ENCODE measurements around the gene TTC22.

TTC22 gene

GRCh38 chr1:54811066-54811465 lies 9.9 kb upstream of the TTC22 start:
- Histone ChIP-seq H3K4me3 (ENCODE audit: low read length in 2 of 2) (no peak overlapping the region), H3K9ac (ENCODE audit: low read depth, low read length, poor library complexity) (no peak overlapping the region), H3K9me3 (replicated peaks in 1 of 2; ENCODE audit: control insufficient read depth in 2 of 2, insufficient read depth in 1 of 2, low read depth in 1 of 2, low read length in 2 of 2) (no peaks in the 10 kb centered on the region), H4K91ac (ENCODE audit: low read depth, low read length, poor library complexity) (peak overlapping the region; percentile 88), H2BK15ac (ENCODE audit: low read length) (peak overlapping the region; percentile 66), H4K8ac (ENCODE audit: low read depth, low read length) (no peak overlapping the region), H3K4me2 (ENCODE audit: insufficient read depth, low read length, poor library complexity, severe bottlenecking) (no peak overlapping the region), H3K27ac (replicated peaks; ENCODE audit: low read length) (no peak overlapping the region), H3K14ac (ENCODE audit: low read length) (no peak overlapping the region), H3K18ac (ENCODE audit: low read length) (no peak overlapping the region), H3K36me3 (replicated peaks in 1 of 2; ENCODE audit: control insufficient read depth in 2 of 2, insufficient read depth in 2 of 2, low read length in 2 of 2) (no peaks in the 10 kb centered on the region), H3K79me1 (ENCODE audit: low read depth, low read length) (no peaks in the 10 kb centered on the region), H2BK12ac (ENCODE audit: low read length) (no peak overlapping the region), H3K4me1 (ENCODE audit: control insufficient read depth in 2 of 2, insufficient read depth in 1 of 2, low read depth in 1 of 2, low read length in 2 of 2) (peaks cover 8 to 10% of the 10 kb centered on the region in 2 donors), H2BK5ac (ENCODE audit: low read length) (no peak overlapping the region), H3K27me3 (ENCODE audit: control insufficient read depth in 3 of 3, insufficient read depth in 3 of 3, low read depth in 1 of 3, low read length in 3 of 3) (peaks cover 0 to 47% (median 0%) of the 10 kb centered on the region in 3 experiments), H2AFZ (ENCODE audit: low read length) (no peak overlapping the region), H2AK5ac (ENCODE audit: low read depth, low read length) (peak overlapping the region; percentile 17), H2BK120ac (ENCODE audit: low read depth, low read length) (no peak overlapping the region), H3K23ac (ENCODE audit: low read depth, low read length, poor library complexity) (no peak overlapping the region), H3K4ac (ENCODE audit: low read length) (no peak overlapping the region)
- WGBS, 2 donors (ENCODE audit: extremely low coverage in 2 of 2, insufficient read length in 2 of 2, insufficient replicate concordance in 1 of 2), result no CpG with 5 or more reads among the region's 5 CpGs
- no peak for DNase-seq (ENCODE audit: low spot score)

DNA sequence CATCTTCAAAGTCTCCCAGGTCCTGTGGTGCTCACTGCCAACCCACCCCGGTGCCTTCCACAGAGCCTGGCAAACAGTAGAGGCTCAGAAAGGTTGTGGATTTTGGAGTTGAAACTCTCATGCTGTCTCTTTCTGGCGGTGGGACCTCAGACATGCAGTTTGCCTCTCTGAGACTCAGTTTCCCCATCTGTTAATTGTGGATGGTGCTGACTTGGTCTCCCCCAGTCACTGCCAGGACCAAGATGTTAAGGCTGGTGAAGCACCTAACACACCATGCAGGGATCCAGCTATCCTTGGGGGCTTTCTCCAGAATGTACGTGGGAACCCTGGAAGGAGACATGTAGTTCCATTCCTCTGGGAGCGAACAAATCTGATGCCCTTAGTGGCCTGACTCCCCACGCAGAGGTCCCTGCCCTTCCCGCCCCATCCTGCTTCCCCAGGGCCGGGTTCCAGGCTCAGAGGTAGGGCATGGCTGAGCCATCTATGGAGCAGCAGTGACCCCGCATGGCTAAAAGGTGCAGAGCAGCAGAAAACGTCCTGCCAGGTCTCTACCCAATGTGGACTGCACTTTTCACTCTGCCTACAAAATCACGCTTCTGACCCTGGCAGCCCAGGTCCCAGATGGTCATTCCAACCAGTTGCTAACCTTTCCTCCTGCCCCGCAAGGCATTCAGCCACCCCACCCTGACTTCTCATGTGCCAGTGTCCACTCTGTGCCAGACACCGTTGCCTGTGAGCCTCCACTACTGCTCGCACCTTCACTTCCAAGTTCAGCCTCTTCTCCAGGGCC lies 9.2 kb upstream of the TTC22 start:
- Histone ChIP-seq H3K9me3 (replicated peaks in 1 of 2; ENCODE audit: control insufficient read depth in 2 of 2, insufficient read depth in 1 of 2, low read depth in 1 of 2, low read length in 2 of 2) (no peaks in the 10 kb centered on the region), H2AFZ (ENCODE audit: low read length) (peak overlapping the region; percentile 11), H3K79me1 (ENCODE audit: low read depth, low read length) (no peaks in the 10 kb centered on the region), H3K18ac (ENCODE audit: low read length) (peak overlapping the region; percentile 4), H3K4me3 (ENCODE audit: low read length in 2 of 2) (no peak overlapping the region), H3K9ac (ENCODE audit: low read depth, low read length, poor library complexity) (no peak overlapping the region), H3K36me3 (replicated peaks in 1 of 2; ENCODE audit: control insufficient read depth in 2 of 2, insufficient read depth in 2 of 2, low read length in 2 of 2) (no peaks in the 10 kb centered on the region), H4K91ac (ENCODE audit: low read depth, low read length, poor library complexity) (peak overlapping the region; percentile 88), H2BK15ac (ENCODE audit: low read length) (peak overlapping the region; percentile 66), H3K4ac (ENCODE audit: low read length) (no peak overlapping the region), H3K23ac (ENCODE audit: low read depth, low read length, poor library complexity) (no peak overlapping the region), H2BK12ac (ENCODE audit: low read length) (no peak overlapping the region), H2AK5ac (ENCODE audit: low read depth, low read length) (peak overlapping the region; percentile 17), H2BK120ac (ENCODE audit: low read depth, low read length) (no peak overlapping the region), H3K27ac (replicated peaks; ENCODE audit: low read length) (no peak overlapping the region), H2BK5ac (ENCODE audit: low read length) (no peak overlapping the region), H3K14ac (ENCODE audit: low read length) (no peak overlapping the region), H3K4me2 (ENCODE audit: insufficient read depth, low read length, poor library complexity, severe bottlenecking) (no peak overlapping the region), H4K8ac (ENCODE audit: low read depth, low read length) (no peak overlapping the region), H3K4me1 (ENCODE audit: control insufficient read depth in 2 of 2, insufficient read depth in 1 of 2, low read depth in 1 of 2, low read length in 2 of 2) (peaks cover 8 to 10% of the 10 kb centered on the region in 2 donors), H3K27me3 (ENCODE audit: control insufficient read depth in 3 of 3, insufficient read depth in 3 of 3, low read depth in 1 of 3, low read length in 3 of 3) (peaks cover 0 to 43% (median 0%) of the 10 kb centered on the region in 3 experiments)
- DNase-seq (ENCODE audit: low spot score), result peak; percentile 64
- WGBS, 2 donors (ENCODE audit: extremely low coverage in 2 of 2, insufficient read length in 2 of 2, insufficient replicate concordance in 1 of 2), result no CpG with 5 or more reads among the region's 13 CpGs

DNA sequence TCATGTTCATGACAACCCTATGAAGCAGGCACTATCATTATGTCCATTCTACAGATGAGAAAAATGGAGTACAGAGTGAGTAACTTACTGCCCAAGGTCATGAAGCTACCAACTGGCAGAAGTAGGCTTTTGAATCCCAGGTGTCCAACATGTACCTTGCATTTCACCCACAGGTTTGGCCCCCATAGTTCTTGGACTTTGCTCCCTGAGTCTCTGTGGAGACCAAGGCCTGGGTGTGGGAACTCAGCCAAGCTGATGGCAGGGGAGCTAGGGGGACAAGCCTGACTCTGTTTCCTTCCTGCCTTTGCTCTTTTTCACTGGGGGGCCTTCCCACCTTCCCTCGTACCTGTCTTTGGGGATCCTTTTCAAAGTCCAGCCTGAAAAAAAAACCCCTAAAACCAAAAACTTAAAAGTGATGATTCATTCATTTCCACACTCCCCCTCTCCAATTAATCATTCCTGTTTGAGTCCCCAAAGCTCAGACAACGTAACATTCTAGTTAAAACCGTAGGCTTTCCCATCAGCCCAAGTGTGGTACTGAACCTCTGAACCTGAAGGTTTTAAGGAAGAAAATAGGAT lies 8.5 kb upstream of the TTC22 start:
- no peak overlapping the region for H3K18ac ChIP-seq (ENCODE audit: low read length)
- H2AK5ac ChIP-seq (ENCODE audit: low read depth, low read length), result no peak overlapping the region
- H3K23ac ChIP-seq (ENCODE audit: low read depth, low read length, poor library complexity), result no peak overlapping the region
- H4K8ac ChIP-seq (ENCODE audit: low read depth, low read length), result no peak overlapping the region
- H4K91ac ChIP-seq (ENCODE audit: low read depth, low read length, poor library complexity), result no peak overlapping the region
- no peak overlapping the region for H2BK12ac ChIP-seq (ENCODE audit: low read length)
- H3K9ac ChIP-seq (ENCODE audit: low read depth, low read length, poor library complexity), result no peak overlapping the region
- no peak overlapping the region for H3K4me3 ChIP-seq (ENCODE audit: low read length in 2 of 2)
- no peak overlapping the region for H2BK120ac ChIP-seq (ENCODE audit: low read depth, low read length)
- DNase-seq (ENCODE audit: low spot score), result no peak
- no peak overlapping the region for H3K4ac ChIP-seq (ENCODE audit: low read length)
- H2AFZ ChIP-seq (ENCODE audit: low read length), result no peak overlapping the region
- H3K4me1 ChIP-seq (ENCODE audit: control insufficient read depth in 2 of 2, insufficient read depth in 1 of 2, low read depth in 1 of 2, low read length in 2 of 2), result peaks cover 8 to 10% of the 10 kb centered on the region in 2 donors
- H3K9me3 ChIP-seq (replicated peaks in 1 of 2; ENCODE audit: control insufficient read depth in 2 of 2, insufficient read depth in 1 of 2, low read depth in 1 of 2, low read length in 2 of 2), result no peaks in the 10 kb centered on the region
- H3K4me2 ChIP-seq (ENCODE audit: insufficient read depth, low read length, poor library complexity, severe bottlenecking), result no peak overlapping the region
- H3K27me3 ChIP-seq (ENCODE audit: control insufficient read depth in 3 of 3, insufficient read depth in 3 of 3, low read depth in 1 of 3, low read length in 3 of 3), result peaks cover 0 to 35% (median 3%) of the 10 kb centered on the region in 3 experiments
- no CpG with 5 or more reads among the region's 3 CpGs for WGBS, 2 donors (ENCODE audit: extremely low coverage in 2 of 2, insufficient read length in 2 of 2, insufficient replicate concordance in 1 of 2)
- H3K27ac ChIP-seq (replicated peaks; ENCODE audit: low read length), result no peak overlapping the region
- H2BK5ac ChIP-seq (ENCODE audit: low read length), result no peak overlapping the region
- no peaks in the 10 kb centered on the region for H3K79me1 ChIP-seq (ENCODE audit: low read depth, low read length)
- H3K36me3 ChIP-seq (replicated peaks in 1 of 2; ENCODE audit: control insufficient read depth in 2 of 2, insufficient read depth in 2 of 2, low read length in 2 of 2), result no peaks in the 10 kb centered on the region
- no peak overlapping the region for H2BK15ac ChIP-seq (ENCODE audit: low read length)
- no peak overlapping the region for H3K14ac ChIP-seq (ENCODE audit: low read length)

DNA sequence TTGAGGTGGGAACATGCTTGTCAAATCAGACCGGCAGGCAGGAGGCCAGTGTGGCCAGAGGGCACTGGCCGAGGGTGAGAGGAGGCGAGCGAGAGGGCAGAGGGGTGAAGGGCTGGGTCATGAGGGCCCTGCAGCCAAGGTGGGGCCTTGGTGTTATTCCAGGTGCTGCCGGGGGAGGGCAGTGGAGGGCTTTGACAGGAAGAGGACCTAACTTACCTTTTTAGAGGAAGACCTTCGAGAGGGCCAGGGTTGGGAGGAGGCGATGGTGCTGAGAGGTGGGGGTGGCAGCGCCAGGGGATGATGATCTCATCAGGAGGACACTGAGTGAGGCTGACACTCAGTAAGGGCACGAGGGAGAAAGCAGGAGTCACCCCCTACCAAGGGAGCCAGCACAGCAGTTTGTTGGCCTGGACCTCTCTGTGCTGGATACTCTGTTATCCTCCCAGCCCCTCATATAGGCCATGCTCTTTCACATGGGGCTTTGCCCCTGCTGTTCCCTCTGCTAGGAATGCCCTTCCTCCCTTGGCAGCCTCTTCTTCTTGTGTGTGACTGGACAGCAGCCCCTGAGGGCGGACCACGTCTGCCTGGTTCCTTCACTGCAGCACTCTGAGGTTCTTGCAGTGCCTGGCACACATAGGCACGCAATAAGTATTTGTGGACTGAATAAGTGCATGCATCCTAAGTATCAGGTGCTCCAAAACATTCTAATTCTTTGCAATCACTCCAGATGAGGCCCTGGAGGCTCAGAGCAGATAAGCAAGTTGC lies 7.5 kb upstream of the TTC22 start:
- H2BK5ac ChIP-seq (ENCODE audit: low read length), result no peak overlapping the region
- no peak overlapping the region for H4K8ac ChIP-seq (ENCODE audit: low read depth, low read length)
- H3K4me3 ChIP-seq (ENCODE audit: low read length in 2 of 2), result no peak overlapping the region
- no peak overlapping the region for H3K4ac ChIP-seq (ENCODE audit: low read length)
- peaks cover 0 to 39% (median 5%) of the 10 kb centered on the region in 3 experiments for H3K27me3 ChIP-seq (ENCODE audit: control insufficient read depth in 3 of 3, insufficient read depth in 3 of 3, low read depth in 1 of 3, low read length in 3 of 3)
- H3K18ac ChIP-seq (ENCODE audit: low read length), result no peak overlapping the region
- peak overlapping the region; percentile 12 for H2BK12ac ChIP-seq (ENCODE audit: low read length)
- H3K79me1 ChIP-seq (ENCODE audit: low read depth, low read length), result no peaks in the 10 kb centered on the region
- no peak overlapping the region for H4K91ac ChIP-seq (ENCODE audit: low read depth, low read length, poor library complexity)
- DNase-seq (ENCODE audit: low spot score), result no peak
- no peaks in the 10 kb centered on the region for H3K9me3 ChIP-seq (replicated peaks in 1 of 2; ENCODE audit: control insufficient read depth in 2 of 2, insufficient read depth in 1 of 2, low read depth in 1 of 2, low read length in 2 of 2)
- no peaks in the 10 kb centered on the region for H3K36me3 ChIP-seq (replicated peaks in 1 of 2; ENCODE audit: control insufficient read depth in 2 of 2, insufficient read depth in 2 of 2, low read length in 2 of 2)
- no peak overlapping the region for H2AK5ac ChIP-seq (ENCODE audit: low read depth, low read length)
- no peak overlapping the region for H3K23ac ChIP-seq (ENCODE audit: low read depth, low read length, poor library complexity)
- peaks cover 4 to 5% of the 10 kb centered on the region in 2 donors for H3K4me1 ChIP-seq (ENCODE audit: control insufficient read depth in 2 of 2, insufficient read depth in 1 of 2, low read depth in 1 of 2, low read length in 2 of 2)
- H2BK15ac ChIP-seq (ENCODE audit: low read length), result no peak overlapping the region
- H3K27ac ChIP-seq (replicated peaks; ENCODE audit: low read length), result no peak overlapping the region
- no peak overlapping the region for H3K14ac ChIP-seq (ENCODE audit: low read length)
- H2AFZ ChIP-seq (ENCODE audit: low read length), result no peak overlapping the region
- H3K4me2 ChIP-seq (ENCODE audit: insufficient read depth, low read length, poor library complexity, severe bottlenecking), result no peak overlapping the region
- H2BK120ac ChIP-seq (ENCODE audit: low read depth, low read length), result no peak overlapping the region
- WGBS, 2 donors (ENCODE audit: extremely low coverage in 2 of 2, insufficient read length in 2 of 2, insufficient replicate concordance in 1 of 2), result no CpG with 5 or more reads among the region's 12 CpGs
- H3K9ac ChIP-seq (ENCODE audit: low read depth, low read length, poor library complexity), result peak overlapping the region; percentile 2

Data from neuronal stem cell (in vitro differentiated cells).